NCI-H1105 treated with DMSO at 0.1 percent for 48 hours (cell line): ENCODE results near the gene SYT17.

Experiments used
- DNase-seq: peaks from one replicate; lab custom pipeline; 2025; lab: John Stamatoyannopoulos, UW

The SYT17 gene

GRCh38 chr16:19301931-19302330 is 133.9 kb downstream of the SYT17 start:
- no peak for DNase-seq

GRCh38 chr16:19304750-19305149 is 136.7 kb downstream of the SYT17 start:
- no peak for DNase-seq

- no peak for DNase-seq
Observed at GRCh38 chr16:19305443-19305842, 137.4 kb downstream of the SYT17 start.

GRCh38 chr16:19307587-19308241 is 139.7 kb downstream of the SYT17 start:
- no peak for DNase-seq

- no peak for DNase-seq
Observed at GRCh38 chr16:19308392-19308791, 140.4 kb downstream of the SYT17 start.

- no peak for DNase-seq
Observed at GRCh38 chr16:19309178-19309577, 141.1 kb downstream of the SYT17 start.

GRCh38 chr16:19314718-19315425 is 146.8 kb downstream of the SYT17 start:
- no peak for DNase-seq

GRCh38 chr16:19315889-19316433 is 147.9 kb downstream of the SYT17 start:
- no peak for DNase-seq

GRCh38 chr16:19316846-19317245 is 148.8 kb downstream of the SYT17 start:
- no peak for DNase-seq
